Osteocyte (in vitro differentiated cells): ENCODE data around the gene COG3. TPM values are rescaled to one million over a fixed set of nuclear protein-coding genes. Genes with fewer than 3 reads are reported as not detected.

Source experiments
- DNase-seq: peaks from one replicate; pipeline ENCODE4 v3.0.0; 2021; ENCODE audit warnings: mixed read lengths; ENCODE audit not compliant: unreplicated experiment; ENCODE audit errors: extremely low spot score
- H3K27ac Mint-ChIP-seq: one replicate; pipeline ENCODE4 v1.8.0; 2021; ENCODE audit warnings: mild to moderate bottlenecking, mixed read lengths; ENCODE audit not compliant: unreplicated experiment
- H3K27me3 Mint-ChIP-seq: one replicate; pipeline ENCODE4 v1.8.0; 2021; ENCODE audit warnings: mixed read lengths; ENCODE audit not compliant: unreplicated experiment
- H3K36me3 Mint-ChIP-seq: one replicate; pipeline ENCODE4 v1.8.0; 2021; ENCODE audit warnings: mixed read lengths; ENCODE audit not compliant: unreplicated experiment
- H3K4me1 Mint-ChIP-seq: one replicate; pipeline ENCODE4 v1.8.0; 2021; ENCODE audit warnings: mixed read lengths; ENCODE audit not compliant: unreplicated experiment
- H3K4me3 Mint-ChIP-seq: one replicate; pipeline ENCODE4 v1.8.0; 2021; ENCODE audit warnings: mild to moderate bottlenecking, moderate library complexity, mixed read lengths; ENCODE audit not compliant: unreplicated experiment
- H3K9me3 Mint-ChIP-seq: one replicate; pipeline ENCODE4 v1.8.0; 2021; ENCODE audit warnings: mixed read lengths; ENCODE audit not compliant: unreplicated experiment
- total RNA-seq: library from RNA; stranded (reverse); gene quantifications from 2 replicates; pipeline ENCODE4 v1.2.1, GENCODE V29; 2021
- TF ChIP-seq, protein P1 (sequence below): fragments of 200-600 bp; sonication (generic); IDR thresholded peaks from 2 replicates; pipeline ENCODE4 v1.5.0; 2021; ENCODE audit warnings: antibody characterized with exemption, mild to moderate bottlenecking, moderate library complexity

COG3 gene
- total RNA-seq, 1 donor from 2014 or later = 31.0 TPM

DNA sequence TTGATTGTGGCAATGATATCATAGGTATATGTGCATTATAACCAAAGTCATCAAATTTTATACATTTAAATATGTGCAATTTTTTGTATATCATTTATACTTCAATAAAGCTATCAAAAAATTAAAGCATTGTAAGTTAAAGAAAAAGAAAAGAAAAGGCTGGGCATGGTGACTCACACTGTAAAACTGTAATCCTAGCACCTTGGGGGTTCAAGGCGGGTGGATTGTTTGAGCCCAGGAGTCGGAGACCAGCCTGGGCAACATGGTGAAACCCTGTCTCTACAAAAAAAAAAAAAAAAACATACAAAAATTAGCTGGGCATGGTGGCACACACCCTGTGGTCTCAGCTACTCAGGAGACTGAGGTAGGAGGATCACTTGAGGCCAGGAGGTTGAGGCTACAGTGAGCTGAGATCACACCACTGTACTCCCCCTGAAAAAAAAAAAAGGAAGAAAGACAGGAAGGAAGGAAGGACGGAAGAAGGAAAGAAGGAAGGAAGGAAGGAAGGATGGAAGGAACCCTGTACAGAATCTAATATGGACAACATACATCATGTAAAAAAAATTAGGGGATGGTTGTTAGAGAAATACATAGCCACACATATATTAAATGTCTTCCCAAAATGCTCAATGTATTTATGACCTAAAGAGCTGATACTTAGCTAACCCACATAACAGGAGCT is 24.8 kb upstream of the COG3 start:
- TF ChIP-seq, protein P1, sequence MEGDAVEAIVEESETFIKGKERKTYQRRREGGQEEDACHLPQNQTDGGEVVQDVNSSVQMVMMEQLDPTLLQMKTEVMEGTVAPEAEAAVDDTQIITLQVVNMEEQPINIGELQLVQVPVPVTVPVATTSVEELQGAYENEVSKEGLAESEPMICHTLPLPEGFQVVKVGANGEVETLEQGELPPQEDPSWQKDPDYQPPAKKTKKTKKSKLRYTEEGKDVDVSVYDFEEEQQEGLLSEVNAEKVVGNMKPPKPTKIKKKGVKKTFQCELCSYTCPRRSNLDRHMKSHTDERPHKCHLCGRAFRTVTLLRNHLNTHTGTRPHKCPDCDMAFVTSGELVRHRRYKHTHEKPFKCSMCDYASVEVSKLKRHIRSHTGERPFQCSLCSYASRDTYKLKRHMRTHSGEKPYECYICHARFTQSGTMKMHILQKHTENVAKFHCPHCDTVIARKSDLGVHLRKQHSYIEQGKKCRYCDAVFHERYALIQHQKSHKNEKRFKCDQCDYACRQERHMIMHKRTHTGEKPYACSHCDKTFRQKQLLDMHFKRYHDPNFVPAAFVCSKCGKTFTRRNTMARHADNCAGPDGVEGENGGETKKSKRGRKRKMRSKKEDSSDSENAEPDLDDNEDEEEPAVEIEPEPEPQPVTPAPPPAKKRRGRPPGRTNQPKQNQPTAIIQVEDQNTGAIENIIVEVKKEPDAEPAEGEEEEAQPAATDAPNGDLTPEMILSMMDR = no peak
- Mint-ChIP-seq H3K4me3 (peak overlapping the region; percentile 56), H3K9me3 (no peaks in the 10 kb centered on the region), H3K27me3 (no peaks in the 10 kb centered on the region), H3K36me3 (no peaks in the 10 kb centered on the region), H3K27ac (peak overlapping the region; percentile 48), H3K4me1 (peaks cover 33% of the 10 kb centered on the region)
- DNase-seq = no peak

DNA sequence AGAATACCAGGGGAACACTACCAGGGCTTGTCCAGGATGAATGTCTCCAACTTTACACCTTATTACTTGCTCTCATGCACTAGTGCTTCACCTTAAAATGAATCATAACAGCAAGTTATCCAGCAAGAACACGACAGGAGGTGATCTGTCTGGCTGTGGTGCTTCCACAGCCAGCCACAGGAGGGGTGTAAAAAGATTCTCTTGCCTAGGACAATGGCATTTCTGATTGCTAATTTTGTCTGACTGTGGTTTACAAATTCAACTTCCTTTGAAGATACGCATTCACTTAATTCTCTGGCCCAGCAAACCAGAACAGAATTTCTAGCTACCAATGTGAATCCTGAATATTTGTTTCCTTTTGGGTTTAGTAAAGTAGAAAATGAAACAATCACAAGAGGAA is 23.1 kb upstream of the COG3 start:
- H3K4me3 Mint-ChIP-seq = no peak overlapping the region
- TF ChIP-seq, protein P1 = peak; percentile 43
- DNase-seq = no peak
- H3K27ac Mint-ChIP-seq = no peak overlapping the region
- H3K27me3 Mint-ChIP-seq = peaks cover 2% of the 10 kb centered on the region
- peaks cover 37% of the 10 kb centered on the region for H3K4me1 Mint-ChIP-seq
- no peaks in the 10 kb centered on the region for H3K36me3 Mint-ChIP-seq
- no peaks in the 10 kb centered on the region for H3K9me3 Mint-ChIP-seq

DNA sequence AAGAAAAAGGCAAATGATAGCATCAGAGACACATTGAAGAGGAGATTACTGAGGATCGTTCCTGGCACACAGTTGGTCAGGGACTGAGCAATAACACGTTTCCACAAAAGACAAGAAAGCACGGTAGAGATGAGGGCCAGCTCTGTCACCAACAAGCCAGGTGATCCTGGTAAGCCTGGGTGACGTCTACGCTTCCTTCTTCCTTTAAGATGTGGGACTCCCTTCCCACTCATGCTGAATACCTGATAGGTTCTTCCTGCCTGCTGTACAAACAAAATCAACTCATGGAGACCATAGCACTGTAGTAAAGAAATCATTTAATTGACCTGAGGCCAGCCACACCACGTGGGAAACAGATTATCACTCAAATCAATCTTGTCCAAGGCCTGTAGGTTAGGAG is 19.7 kb upstream of the COG3 start:
- Mint-ChIP-seq H3K4me3 (no peak overlapping the region), H3K4me1 (peaks cover 38% of the 10 kb centered on the region), H3K9me3 (no peaks in the 10 kb centered on the region), H3K36me3 (no peaks in the 10 kb centered on the region), H3K27me3 (peaks cover 2% of the 10 kb centered on the region), H3K27ac (no peak overlapping the region)
- TF ChIP-seq, protein P1 = no peak
- peak; percentile 8 for DNase-seq

DNA sequence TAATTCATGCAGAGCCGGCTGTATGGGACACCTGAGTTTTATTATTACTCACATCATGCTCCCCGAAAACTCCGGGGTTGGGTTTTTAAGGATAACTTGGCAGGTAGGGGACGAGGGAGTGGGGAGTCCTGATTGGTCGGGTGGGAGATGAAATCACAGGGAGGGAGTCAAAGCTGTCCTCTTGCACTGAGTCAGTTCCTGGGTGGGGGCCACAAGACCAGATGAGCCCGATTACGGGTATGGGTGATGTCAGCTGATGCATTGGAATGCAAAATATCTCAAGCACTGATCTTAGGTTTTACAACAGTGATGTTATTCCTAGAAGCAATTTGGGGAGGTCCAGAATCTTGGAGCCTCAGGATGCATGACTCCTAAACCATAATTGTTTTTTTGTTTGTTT is 18.6 kb upstream of the COG3 start:
- H3K4me1 Mint-ChIP-seq = peaks cover 26% of the 10 kb centered on the region
- TF ChIP-seq, protein P1 = no peak
- H3K27ac Mint-ChIP-seq = no peak overlapping the region
- peak; percentile 21 for DNase-seq
- H3K36me3 Mint-ChIP-seq = no peaks in the 10 kb centered on the region
- peaks cover 2% of the 10 kb centered on the region for H3K27me3 Mint-ChIP-seq
- H3K4me3 Mint-ChIP-seq = no peak overlapping the region
- H3K9me3 Mint-ChIP-seq = no peaks in the 10 kb centered on the region

DNA sequence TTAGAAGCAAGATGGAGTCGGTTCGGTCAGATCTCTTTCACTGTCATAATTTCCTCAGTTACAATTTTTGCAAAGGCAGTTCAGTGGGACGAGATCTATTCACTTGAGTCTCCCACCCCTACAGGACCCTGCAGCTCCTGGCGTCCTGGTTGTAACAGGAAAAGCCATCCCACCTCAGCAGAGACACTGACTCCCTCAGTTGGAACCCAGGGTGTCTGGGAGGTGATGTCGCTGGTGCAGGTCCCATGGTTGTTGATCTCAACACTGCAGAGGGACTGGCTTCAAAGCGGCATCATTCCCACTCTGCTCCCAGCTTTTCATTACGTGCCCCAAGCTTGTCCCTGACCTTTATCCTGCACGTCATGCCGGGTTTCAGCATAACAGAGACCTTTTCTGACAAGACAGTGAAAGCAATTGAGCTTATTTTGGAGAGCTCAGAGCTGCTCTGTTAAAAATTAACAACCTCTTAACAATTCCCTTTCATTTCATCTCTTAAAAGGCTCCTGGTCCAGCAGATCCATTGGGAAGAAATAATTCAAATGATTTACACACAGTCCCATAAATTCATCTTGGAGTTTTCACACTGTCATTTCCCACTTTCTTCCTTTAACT is 17.6 kb upstream of the COG3 start:
- Mint-ChIP-seq H3K27me3 (peaks cover 2% of the 10 kb centered on the region), H3K27ac (no peak overlapping the region), H3K4me1 (peaks cover 16% of the 10 kb centered on the region), H3K9me3 (no peaks in the 10 kb centered on the region), H3K36me3 (no peaks in the 10 kb centered on the region), H3K4me3 (no peak overlapping the region)
- TF ChIP-seq, protein P1 = no peak
- peak; percentile 63 for DNase-seq
